BE2C (cell line): ENCODE results near the gene ADAMTS4.

Experiments used
- DNase-seq: peaks from one replicate; pipeline ENCODE4 v3.0.0-alpha.2; 2020
- H3K27me3 ChIP-seq: fragments of 250-450 bp; sonication (Bioruptor Pico); 2 replicates; pipeline ENCODE4 v1.5.1; 2020; ENCODE audit warnings: mild to moderate bottlenecking
- H3K36me3 ChIP-seq: fragments of 250-450 bp; sonication (Bioruptor Pico); 2 replicates; pipeline ENCODE4 v1.5.1; 2020; ENCODE audit warnings: mild to moderate bottlenecking
- H3K4me1 ChIP-seq: fragments of 250-450 bp; sonication (Bioruptor Pico); 2 replicates; pipeline ENCODE4 v1.5.1; 2020
- H3K4me3 ChIP-seq: 2 replicates; pipeline ENCODE4 v1.5.1; 2011; ENCODE audit warnings: low read depth, low read length
- H3K9me3 ChIP-seq: fragments of 250-450 bp; sonication (Bioruptor Pico); 2 replicates; pipeline ENCODE4 v1.5.1; 2020
- TF ChIP-seq, protein P1 (sequence below): IDR thresholded peaks from 2 replicates; pipeline ENCODE4 v1.5.1; 2012; ENCODE audit warnings: mild to moderate bottlenecking, low read depth, low read length

The ADAMTS4 gene

GRCh38 chr1:161197560-161198193 lies 1.2 kb downstream of the ADAMTS4 start:
- no peaks in the 10 kb centered on the region for H3K36me3 ChIP-seq
- H3K4me3 ChIP-seq, result no peak overlapping the region; the same call in 1 of the 2 replicates
- no peaks in the 10 kb centered on the region for H3K27me3 ChIP-seq
- peaks cover 43% of the 10 kb centered on the region for H3K4me1 ChIP-seq
- TF ChIP-seq, protein P1, sequence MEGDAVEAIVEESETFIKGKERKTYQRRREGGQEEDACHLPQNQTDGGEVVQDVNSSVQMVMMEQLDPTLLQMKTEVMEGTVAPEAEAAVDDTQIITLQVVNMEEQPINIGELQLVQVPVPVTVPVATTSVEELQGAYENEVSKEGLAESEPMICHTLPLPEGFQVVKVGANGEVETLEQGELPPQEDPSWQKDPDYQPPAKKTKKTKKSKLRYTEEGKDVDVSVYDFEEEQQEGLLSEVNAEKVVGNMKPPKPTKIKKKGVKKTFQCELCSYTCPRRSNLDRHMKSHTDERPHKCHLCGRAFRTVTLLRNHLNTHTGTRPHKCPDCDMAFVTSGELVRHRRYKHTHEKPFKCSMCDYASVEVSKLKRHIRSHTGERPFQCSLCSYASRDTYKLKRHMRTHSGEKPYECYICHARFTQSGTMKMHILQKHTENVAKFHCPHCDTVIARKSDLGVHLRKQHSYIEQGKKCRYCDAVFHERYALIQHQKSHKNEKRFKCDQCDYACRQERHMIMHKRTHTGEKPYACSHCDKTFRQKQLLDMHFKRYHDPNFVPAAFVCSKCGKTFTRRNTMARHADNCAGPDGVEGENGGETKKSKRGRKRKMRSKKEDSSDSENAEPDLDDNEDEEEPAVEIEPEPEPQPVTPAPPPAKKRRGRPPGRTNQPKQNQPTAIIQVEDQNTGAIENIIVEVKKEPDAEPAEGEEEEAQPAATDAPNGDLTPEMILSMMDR, result no peak
- no peaks in the 10 kb centered on the region for H3K9me3 ChIP-seq
- no peak for DNase-seq

DNA sequence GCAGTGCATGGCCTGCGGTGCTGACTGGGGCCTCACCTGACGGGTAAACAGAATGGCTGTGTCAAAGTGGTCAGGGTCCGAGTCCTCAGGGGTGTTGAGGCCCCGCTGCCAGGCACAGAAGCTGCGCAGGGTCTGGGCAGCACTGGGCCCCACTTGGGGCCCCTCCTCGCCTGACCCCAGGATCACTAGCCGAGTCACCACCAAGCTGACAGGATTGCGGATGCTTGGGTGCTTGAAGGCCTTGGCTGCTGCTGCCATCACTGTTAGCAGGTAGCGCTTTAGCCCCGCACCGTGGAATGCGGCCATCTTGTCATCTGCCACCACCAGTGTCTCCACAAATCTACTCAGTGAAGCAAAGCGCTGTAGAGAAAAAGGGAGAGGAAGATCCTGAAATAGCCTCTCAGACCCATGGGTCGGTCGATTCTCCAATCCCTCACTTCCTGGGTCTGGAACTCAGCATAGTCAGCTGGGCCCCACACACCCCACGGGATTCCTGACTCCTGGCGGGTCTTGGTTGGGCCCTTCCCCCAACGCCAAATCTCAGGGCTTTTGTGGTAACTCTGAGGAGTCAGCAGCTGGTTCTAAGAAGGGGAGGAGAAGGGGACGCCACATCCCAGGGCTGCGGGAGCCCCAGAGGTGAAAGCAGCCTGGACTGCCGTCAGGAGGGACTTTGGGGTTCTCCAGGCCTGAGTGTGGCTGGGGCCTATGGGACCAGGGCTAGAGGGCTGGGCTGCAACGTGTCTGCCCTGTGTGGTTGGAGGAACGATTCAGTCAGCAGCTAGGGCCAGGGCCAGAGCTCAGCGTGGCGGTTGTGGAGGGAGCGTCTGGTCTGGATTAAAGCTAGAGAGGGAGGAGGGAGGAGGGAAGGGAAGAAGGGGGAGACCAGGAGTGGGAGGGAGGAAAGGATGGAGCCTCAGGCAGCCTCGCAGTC lies 2.1 kb downstream of the ADAMTS4 start:
- TF ChIP-seq, protein P1, result no peak
- no peaks in the 10 kb centered on the region for H3K27me3 ChIP-seq
- DNase-seq, result peak; percentile 81
- no peaks in the 10 kb centered on the region for H3K36me3 ChIP-seq
- 0 out of 2 replicates have a peak overlapping the region, but pooled peaks have one; percentile 10 for H3K4me3 ChIP-seq
- peaks cover 44% of the 10 kb centered on the region for H3K4me1 ChIP-seq
- no peaks in the 10 kb centered on the region for H3K9me3 ChIP-seq

DNA sequence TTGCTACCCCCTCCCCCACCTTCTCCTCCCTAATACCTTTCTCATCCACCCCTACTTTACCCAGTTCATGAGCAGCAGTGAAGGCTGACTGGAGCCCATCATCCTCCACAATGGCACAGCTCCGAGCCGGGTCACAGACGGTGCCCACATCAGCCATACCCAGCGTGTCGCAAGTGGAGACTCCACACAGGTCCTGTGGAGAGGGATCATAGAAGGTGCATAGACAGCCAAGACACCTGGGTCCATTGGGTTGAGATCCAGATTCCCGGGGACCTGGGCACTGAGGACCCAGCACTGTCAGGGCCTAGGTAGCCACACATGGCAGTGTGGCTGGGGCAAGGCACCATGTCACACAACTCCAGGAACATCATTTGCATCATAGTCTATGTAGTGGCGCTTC lies 2.7 kb downstream of the ADAMTS4 start:
- H3K9me3 ChIP-seq, result no peaks in the 10 kb centered on the region
- H3K4me3 ChIP-seq, result no peak overlapping the region
- no peaks in the 10 kb centered on the region for H3K27me3 ChIP-seq
- TF ChIP-seq, protein P1, result no peak
- no peaks in the 10 kb centered on the region for H3K36me3 ChIP-seq
- DNase-seq, result no peak
- peaks cover 39% of the 10 kb centered on the region for H3K4me1 ChIP-seq

- H3K9me3 ChIP-seq, result no peaks in the 10 kb centered on the region
- no peaks in the 10 kb centered on the region for H3K36me3 ChIP-seq
- TF ChIP-seq, protein P1, result no peak
- H3K4me3 ChIP-seq, result no peak overlapping the region
- no peak for DNase-seq
- H3K4me1 ChIP-seq, result peaks cover 32% of the 10 kb centered on the region
- H3K27me3 ChIP-seq, result no peaks in the 10 kb centered on the region
These were observed 3.7 kb downstream of the ADAMTS4 start for GRCh38 chr1:161195171-161195570.

DNA sequence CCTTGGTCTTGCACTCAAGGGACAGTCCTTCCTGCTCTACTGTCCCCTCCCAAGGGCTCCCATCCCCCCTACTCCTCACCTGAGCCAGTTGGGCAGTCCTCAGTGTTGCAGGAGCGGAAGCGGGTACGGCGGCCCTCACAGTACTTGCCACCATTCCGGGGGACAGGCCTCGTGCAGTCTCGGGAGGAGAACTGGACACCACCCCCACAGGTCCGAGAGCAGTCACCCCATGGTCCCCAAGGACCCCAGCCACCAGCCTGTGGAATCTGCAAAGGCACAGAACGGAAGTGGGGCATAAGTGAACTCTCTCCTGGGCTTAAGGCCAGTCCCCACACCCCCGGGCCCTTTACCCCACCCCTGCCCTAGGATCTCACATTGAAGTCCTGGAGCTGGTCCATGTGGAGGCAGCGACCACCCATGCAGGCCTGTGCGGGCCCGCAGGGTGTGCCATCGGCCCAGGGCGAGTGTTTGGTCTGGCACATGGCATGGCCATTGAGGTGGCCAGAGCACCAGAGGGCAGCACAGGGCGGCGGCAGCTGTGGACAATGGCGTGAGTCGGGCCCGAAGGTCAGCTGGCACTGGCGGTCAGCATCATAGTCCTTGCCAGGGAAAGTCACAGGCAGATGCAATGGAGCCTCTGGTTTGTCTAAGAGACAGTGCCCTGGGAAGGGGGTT lies 5.2 kb downstream of the ADAMTS4 start:
- Histone ChIP-seq H3K36me3 (no peaks in the 10 kb centered on the region), H3K4me1 (peaks cover 25% of the 10 kb centered on the region)

More for the DNA sequence above, 5.2 kb downstream of the ADAMTS4 start:
- DNase-seq, result no peak
- no peaks in the 10 kb centered on the region for H3K9me3 ChIP-seq
- H3K4me3 ChIP-seq, result no peak overlapping the region
- H3K27me3 ChIP-seq, result no peaks in the 10 kb centered on the region
- TF ChIP-seq, protein P1, result no peak
